Keratinocyte (primary cell): ENCODE data around the gene GALNS. TPM values are rescaled to one million over a fixed set of nuclear protein-coding genes. Genes with fewer than 3 reads are reported as not detected.
A peak's percentile ranks its signal among the peaks of the same experiment; 100 is the strongest.

ENCODE experiments used
- DNase-seq: peaks from one replicate; pipeline ENCODE4 v3.0.0-alpha.2; 2011; ENCODE audit warnings: low read depth, missing footprints, low spot score
- FAIRE-seq: peaks from 2 replicates; lab custom pipeline; 2011; peaks lifted over from hg19 to GRCh38; lab: Jason Lieb, UNC
- H2AFZ ChIP-seq: 2 replicates; pipeline ENCODE4 v1.6.0; 2012; ENCODE audit warnings: low read length, control low read depth, inconsistent platforms; ENCODE audit not compliant: control insufficient read depth
- H3K27ac ChIP-seq: 2 replicates; pipeline ENCODE4 v1.5.1; 2011; ENCODE audit warnings: low read length; ENCODE audit not compliant: control insufficient read depth, insufficient read depth
- H3K27me3 ChIP-seq: 3 replicates; pipeline ENCODE4 v1.6.0; 2011; ENCODE audit warnings: low read length; ENCODE audit not compliant: control insufficient read depth, insufficient read depth; ENCODE audit errors: extremely low read depth
- H3K36me3 ChIP-seq, 2 experiments: 2 replicates in 1 of 2; 3 replicates in 1 of 2; pipeline ENCODE4 v1.5.1; 2011; ENCODE audit warnings: low read length in 2 of 2, mild to moderate bottlenecking in 1 of 2; ENCODE audit not compliant: control insufficient read depth in 2 of 2, insufficient read depth in 2 of 2; ENCODE audit errors: extremely low read depth in 1 of 2
- H3K4me1 ChIP-seq: 3 replicates; pipeline ENCODE4 v1.5.1; 2011; ENCODE audit warnings: low read length; ENCODE audit not compliant: control insufficient read depth, insufficient read depth; ENCODE audit errors: extremely low read depth
- H3K4me2 ChIP-seq: 3 replicates; pipeline ENCODE4 v1.6.0; 2011; ENCODE audit warnings: low read depth, low read length; ENCODE audit not compliant: control insufficient read depth, insufficient read depth; ENCODE audit errors: extremely low read depth
- H3K4me3 ChIP-seq, 3 experiments: fragments of 200-600 bp in 1 of 3; sonication (generic) in 1 of 3; 2 replicates in 2 of 3; 3 replicates in 1 of 3; pipeline ENCODE4 v1.5.1; 2011 to 2016; ENCODE audit warnings: low read length in 3 of 3, mild to moderate bottlenecking in 3 of 3, control low read depth in 2 of 3, inconsistent platforms in 1 of 3, low read depth in 1 of 3, mixed read lengths in 1 of 3, mixed run types in 1 of 3, moderate library complexity in 1 of 3; ENCODE audit not compliant: control insufficient read depth in 2 of 3, insufficient read depth in 2 of 3; ENCODE audit errors: extremely low read depth in 1 of 3
- H3K79me2 ChIP-seq: 2 replicates; pipeline ENCODE4 v1.6.0; 2012; ENCODE audit warnings: low read length; ENCODE audit not compliant: control insufficient read depth, insufficient read depth
- H3K9ac ChIP-seq: 3 replicates; pipeline ENCODE4 v1.6.0; 2011; ENCODE audit warnings: low read length; ENCODE audit not compliant: control insufficient read depth, insufficient read depth; ENCODE audit errors: extremely low read depth
- H3K9me1 ChIP-seq: 3 replicates; pipeline ENCODE4 v1.6.0; 2011; ENCODE audit warnings: low read length; ENCODE audit not compliant: control insufficient read depth, insufficient read depth; ENCODE audit errors: extremely low read depth
- H3K9me3 ChIP-seq: 2 replicates; pipeline ENCODE4 v1.5.1; 2012; ENCODE audit warnings: low read depth, low read length; ENCODE audit not compliant: control insufficient read depth
- H4K20me1 ChIP-seq: 3 replicates; pipeline ENCODE4 v1.6.0; 2011; ENCODE audit warnings: low read length; ENCODE audit not compliant: control insufficient read depth, insufficient read depth; ENCODE audit errors: extremely low read depth
- EZH2 ChIP-seq: IDR thresholded peaks from one replicate; pipeline ENCODE4 v1.6.1; 2012; ENCODE audit warnings: inconsistent platforms, mild to moderate bottlenecking, low read length, moderate library complexity
- dilution Hi-C: fragments of 300-500 bp; cut with MboI; formaldehyde crosslinking; loops from one replicate; pipeline ENCODE4 v1.7.0; 2020; ENCODE audit warnings: low sequenced_read_pairs; ENCODE audit not compliant: extremely low pct_ligation_motif_present
- polyA plus RNA-seq, 5 experiments: library from polyadenylated mRNA; depleted of rRNA in 3 of 5; stranded (reverse) in 3 of 5; stranded (forward) in 1 of 5; unstranded in 1 of 5; fragments of >200 nt; gene quantifications; 1 replicate in 1 of 5; 2 replicates in 3 of 5; 3 replicates in 1 of 5; pipeline versions ENCODE4 v1.2.1 to v1.2.3, GENCODE V29; 2011 to 2012; ENCODE audit warnings: missing spikeins in 2 of 5, low read depth in 1 of 5, low replicate concordance in 1 of 5
- TF ChIP-seq, protein P1 (sequence below), 3 experiments: IDR thresholded peaks in 1 of 3; conservative IDR thresholded peaks in 1 of 3; optimal IDR thresholded peaks in 1 of 3; 2 replicates in 2 of 3; 3 replicates in 1 of 3; pipeline versions ENCODE3 to v1.5.1; 2011; ENCODE audit warnings: low read length in 3 of 3, mild to moderate bottlenecking in 3 of 3, moderate library complexity in 2 of 3, control low read depth in 1 of 3, inconsistent platforms in 1 of 3; ENCODE audit not compliant: insufficient read depth in 2 of 3; ENCODE audit errors: extremely low read depth in 1 of 3

GALNS gene
- polyA plus RNA-seq, 1 donor (not counting 4 experiments of a cell fraction or from before 2014, with no cell fraction given): 8.3 TPM

DNA sequence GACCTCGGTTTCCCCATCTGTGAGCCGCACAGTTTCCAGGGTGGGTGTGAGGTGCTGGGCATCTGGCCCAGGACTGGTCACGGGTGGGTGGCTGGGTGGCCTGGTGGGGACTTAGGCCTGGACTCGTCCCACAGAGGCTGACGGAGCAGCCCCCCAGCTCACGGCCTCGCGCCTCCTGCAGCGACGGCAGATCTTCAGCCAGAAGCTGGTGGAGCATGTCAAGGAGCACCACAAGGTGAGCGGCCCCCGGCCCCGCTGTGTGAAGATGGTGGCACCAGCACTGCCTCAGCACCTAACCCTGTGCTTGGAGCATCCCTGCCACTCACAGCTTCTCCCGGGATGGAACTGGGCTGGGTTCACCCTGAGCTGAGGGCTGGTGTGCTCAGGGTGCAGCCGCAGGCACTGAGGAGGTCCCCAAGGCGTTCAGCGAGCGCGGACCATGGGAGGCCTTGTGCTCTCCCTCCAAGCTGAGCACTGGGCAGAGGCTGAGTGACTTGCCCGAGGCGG, 50.8 kb downstream of the GALNS start:
- H3K9me3 ChIP-seq: no peaks in the 10 kb centered on the region
- H3K9ac ChIP-seq: no peak overlapping the region
- dilution Hi-C loops: no loop called here
- H3K36me3 ChIP-seq: peaks cover 13 to 19% of the 10 kb centered on the region in 2 experiments
- H3K27ac ChIP-seq: no peak overlapping the region
- no peak overlapping the region for H3K4me2 ChIP-seq
- TF ChIP-seq EZH2: no peak
- TF ChIP-seq, protein P1, sequence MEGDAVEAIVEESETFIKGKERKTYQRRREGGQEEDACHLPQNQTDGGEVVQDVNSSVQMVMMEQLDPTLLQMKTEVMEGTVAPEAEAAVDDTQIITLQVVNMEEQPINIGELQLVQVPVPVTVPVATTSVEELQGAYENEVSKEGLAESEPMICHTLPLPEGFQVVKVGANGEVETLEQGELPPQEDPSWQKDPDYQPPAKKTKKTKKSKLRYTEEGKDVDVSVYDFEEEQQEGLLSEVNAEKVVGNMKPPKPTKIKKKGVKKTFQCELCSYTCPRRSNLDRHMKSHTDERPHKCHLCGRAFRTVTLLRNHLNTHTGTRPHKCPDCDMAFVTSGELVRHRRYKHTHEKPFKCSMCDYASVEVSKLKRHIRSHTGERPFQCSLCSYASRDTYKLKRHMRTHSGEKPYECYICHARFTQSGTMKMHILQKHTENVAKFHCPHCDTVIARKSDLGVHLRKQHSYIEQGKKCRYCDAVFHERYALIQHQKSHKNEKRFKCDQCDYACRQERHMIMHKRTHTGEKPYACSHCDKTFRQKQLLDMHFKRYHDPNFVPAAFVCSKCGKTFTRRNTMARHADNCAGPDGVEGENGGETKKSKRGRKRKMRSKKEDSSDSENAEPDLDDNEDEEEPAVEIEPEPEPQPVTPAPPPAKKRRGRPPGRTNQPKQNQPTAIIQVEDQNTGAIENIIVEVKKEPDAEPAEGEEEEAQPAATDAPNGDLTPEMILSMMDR (optimal IDR thresholded peaks at IDR 0.05 in 1 of 3, IDR thresholded peaks at IDR 0.05 in 1 of 3, conservative IDR thresholded peaks at IDR 0.05 in 1 of 3; ENCODE audit: extremely low read depth in 1 of 3, insufficient read depth in 2 of 3, low read length in 3 of 3): no peak
- no peak overlapping the region for H2AFZ ChIP-seq
- H3K4me3 ChIP-seq: no peak overlapping the region
- H3K27me3 ChIP-seq: no peaks in the 10 kb centered on the region
- H4K20me1 ChIP-seq: peaks cover 2% of the 10 kb centered on the region
- H3K79me2 ChIP-seq: peaks cover 26% of the 10 kb centered on the region
- peaks cover 25% of the 10 kb centered on the region for H3K4me1 ChIP-seq
- H3K9me1 ChIP-seq: peaks cover 4% of the 10 kb centered on the region
- no peak for FAIRE-seq
- no peak for DNase-seq

DNA sequence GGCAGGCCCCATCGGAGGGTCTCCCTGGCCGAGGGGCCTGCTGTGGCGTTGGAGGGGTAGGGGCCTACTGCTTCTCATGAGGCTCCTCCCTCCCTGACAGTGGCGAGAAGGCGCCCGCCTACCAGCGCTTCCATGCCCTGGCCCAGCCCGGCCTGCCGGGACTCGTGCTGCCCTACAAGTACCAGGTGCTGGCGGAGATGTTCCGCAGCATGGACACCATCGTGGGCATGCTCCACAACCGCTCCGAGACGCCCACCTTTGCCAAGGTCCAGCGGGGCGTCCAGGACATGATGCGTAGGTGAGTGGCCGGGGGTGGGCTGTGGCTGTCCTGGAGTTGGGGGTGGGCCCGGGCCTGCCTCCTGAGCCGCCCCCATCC, 51.4 kb downstream of the GALNS start:
- FAIRE-seq: no peak
- Histone ChIP-seq H2AFZ (no peak overlapping the region), H3K9me1 (peaks cover 4% of the 10 kb centered on the region), H3K9me3 (no peaks in the 10 kb centered on the region), H3K9ac (no peak overlapping the region), H3K36me3 (peaks cover 13 to 19% of the 10 kb centered on the region in 2 experiments), H4K20me1 (peaks cover 2% of the 10 kb centered on the region), H3K4me2 (peak overlapping the region; percentile 91), H3K27ac (no peak overlapping the region), H3K27me3 (no peaks in the 10 kb centered on the region), H3K4me3 (no peak overlapping the region), H3K79me2 (peaks cover 21% of the 10 kb centered on the region), H3K4me1 (peaks cover 19% of the 10 kb centered on the region)
- TF ChIP-seq, protein P1 (optimal IDR thresholded peaks at IDR 0.05 in 1 of 3, IDR thresholded peaks at IDR 0.05 in 1 of 3, conservative IDR thresholded peaks at IDR 0.05 in 1 of 3; ENCODE audit: extremely low read depth in 1 of 3, insufficient read depth in 2 of 3, low read length in 3 of 3): no peak
- TF ChIP-seq EZH2: no peak
- dilution Hi-C loops: no loop called here
- no peak for DNase-seq
